ENCODE results near the gene ADISSP.

DNA sequence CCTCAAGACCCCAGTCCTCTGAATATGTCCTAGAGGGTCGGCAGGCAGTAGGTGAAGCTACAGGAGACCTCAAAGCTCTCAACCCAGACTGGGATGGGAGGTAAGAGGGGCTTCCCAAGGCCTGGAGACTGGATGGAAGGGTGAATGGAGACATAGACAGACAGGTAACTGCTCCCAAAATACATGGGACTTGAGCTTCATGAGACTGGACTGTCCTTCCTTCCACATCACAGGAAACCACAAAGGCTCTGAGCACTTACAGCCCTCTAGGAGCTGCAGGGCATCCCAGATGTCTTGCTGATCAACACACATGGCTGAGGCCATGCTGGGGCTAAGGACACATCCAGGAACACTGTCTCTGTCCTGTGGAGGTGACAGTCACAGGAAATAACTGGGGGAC lies 23.5 kb downstream of the ADISSP start:
- no peak for TF ChIP-seq POLR2A (IDR thresholded peaks at IDR 0.05)
- TF ChIP-seq CTCF (IDR thresholded peaks at IDR 0.05), result no peak
- TF ChIP-seq POLR2AphosphoS5 (IDR thresholded peaks at IDR 0.05), result no peak
